Activated naive CD8-positive, alpha-beta T cell treated with anti-CD3 and anti-CD28 coated beads, Interleukin-2, amount 10 ng/mL, durations not matched to agents 7 days and 5 days (primary cell): ENCODE measurements around the gene ANKEF1. TPM values are rescaled to one million over a fixed set of nuclear protein-coding genes. Genes with fewer than 3 reads are reported as not detected.

Experiments
- ATAC-seq: fragments of 150-1000 bp; cut with Tn5 transposase; one replicate; pipeline ENCODE4 v1.10.0; 2021; ENCODE audit warnings: low read depth, moderate library complexity
- POLR2A ChIA-PET: fragments of 350-600 bp; sonication (Branson Sonifier 250); formaldehyde crosslinking; loops from one replicate; lab custom pipeline; 2021; ENCODE audit warnings: antibody characterized with exemption; lab: Charles Lee
- DNase-seq: peaks from one replicate; pipeline ENCODE4 v3.0.0; 2021
- H3K27ac Mint-ChIP-seq: one replicate; pipeline ENCODE4 v1.8.0; 2022; ENCODE audit warnings: mild to moderate bottlenecking, mixed read lengths
- H3K27me3 Mint-ChIP-seq: one replicate; pipeline ENCODE4 v1.8.0; 2022; ENCODE audit warnings: mild to moderate bottlenecking, moderate library complexity, mixed read lengths
- H3K36me3 Mint-ChIP-seq: one replicate; pipeline ENCODE4 v1.8.0; 2021; ENCODE audit warnings: mild to moderate bottlenecking, mixed read lengths
- H3K4me1 Mint-ChIP-seq: one replicate; pipeline ENCODE4 v1.8.0; 2021; ENCODE audit warnings: mixed read lengths
- H3K4me3 Mint-ChIP-seq: one replicate; pipeline ENCODE4 v1.8.0; 2022; ENCODE audit warnings: mild to moderate bottlenecking, moderate library complexity, mixed read lengths
- H3K9me3 Mint-ChIP-seq: one replicate; pipeline ENCODE4 v1.8.0; 2021; ENCODE audit warnings: mixed read lengths
- total RNA-seq, 2 experiments: library from RNA; stranded (reverse); gene quantifications; one replicate each; pipeline ENCODE4 v1.2.3, GENCODE V29; 2021

The ANKEF1 gene
- total RNA-seq, 2 experiments from 2014 or later = 7.6 to 8.1 TPM

GRCh38 chr20:10078403-10078802, 43.6 kb downstream of the ANKEF1 start:
- POLR2A ChIA-PET = no interaction called here
- no peaks in the 10 kb centered on the region for H3K9me3 Mint-ChIP-seq
- H3K36me3 Mint-ChIP-seq = no peaks in the 10 kb centered on the region
- no peaks in the 10 kb centered on the region for H3K4me1 Mint-ChIP-seq
- peaks cover 12% of the 10 kb centered on the region for H3K27me3 Mint-ChIP-seq
- DNase-seq (no peak), ATAC-seq (no peak)
- no peak overlapping the region for H3K4me3 Mint-ChIP-seq
- no peak overlapping the region for H3K27ac Mint-ChIP-seq

DNA sequence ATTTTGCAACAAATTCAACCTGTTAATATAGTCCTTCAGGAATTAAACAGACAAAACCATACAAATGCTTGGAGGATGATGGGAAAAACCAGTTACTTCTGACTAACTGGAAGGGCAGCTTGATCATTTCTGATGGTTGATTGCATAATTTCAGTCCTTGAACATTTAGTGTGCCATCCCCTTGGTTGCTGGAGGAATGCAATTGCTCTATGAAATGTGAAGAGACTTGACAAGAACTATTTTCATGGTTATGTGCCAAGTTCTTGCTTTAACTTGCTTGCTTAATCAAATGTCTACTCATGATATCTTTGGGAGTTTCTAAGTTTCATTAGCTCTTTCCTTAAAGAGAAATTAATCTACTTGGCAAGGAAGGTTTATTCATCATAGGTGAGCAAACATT, 45.2 kb downstream of the ANKEF1 start:
- no peak overlapping the region for H3K27ac Mint-ChIP-seq
- peaks cover 5% of the 10 kb centered on the region for H3K27me3 Mint-ChIP-seq
- no peaks in the 10 kb centered on the region for H3K9me3 Mint-ChIP-seq
- H3K36me3 Mint-ChIP-seq = no peaks in the 10 kb centered on the region
- POLR2A ChIA-PET = no interaction called here
- ATAC-seq (no peak), DNase-seq (no peak)
- no peaks in the 10 kb centered on the region for H3K4me1 Mint-ChIP-seq
- H3K4me3 Mint-ChIP-seq = no peak overlapping the region

DNA sequence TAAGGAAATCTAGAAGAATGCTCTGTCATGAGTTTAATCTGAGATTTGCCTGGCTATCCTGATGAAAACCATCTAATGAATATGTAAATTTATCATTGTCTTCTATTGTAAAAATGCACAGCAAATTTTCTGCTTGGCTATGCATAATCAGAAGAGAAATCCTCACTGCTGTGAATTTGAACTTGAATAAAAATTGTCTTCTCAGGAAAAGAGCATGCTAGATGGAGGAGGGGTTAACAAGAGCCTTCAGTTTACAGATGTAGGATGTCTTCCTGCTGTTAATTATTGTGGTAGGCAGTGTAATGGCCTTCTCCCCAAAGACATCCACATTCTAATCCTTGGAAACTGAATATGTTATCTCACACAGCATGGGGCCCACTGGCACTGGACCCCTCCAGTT, 45.8 kb downstream of the ANKEF1 start:
- no peaks in the 10 kb centered on the region for H3K9me3 Mint-ChIP-seq
- H3K36me3 Mint-ChIP-seq = no peaks in the 10 kb centered on the region
- no peak for DNase-seq
- no peak overlapping the region for H3K4me3 Mint-ChIP-seq
- H3K4me1 Mint-ChIP-seq = peaks cover 2% of the 10 kb centered on the region
- peaks cover 6% of the 10 kb centered on the region for H3K27me3 Mint-ChIP-seq
- no peak for ATAC-seq
- H3K27ac Mint-ChIP-seq = no peak overlapping the region
- POLR2A ChIA-PET = no interaction called here

DNA sequence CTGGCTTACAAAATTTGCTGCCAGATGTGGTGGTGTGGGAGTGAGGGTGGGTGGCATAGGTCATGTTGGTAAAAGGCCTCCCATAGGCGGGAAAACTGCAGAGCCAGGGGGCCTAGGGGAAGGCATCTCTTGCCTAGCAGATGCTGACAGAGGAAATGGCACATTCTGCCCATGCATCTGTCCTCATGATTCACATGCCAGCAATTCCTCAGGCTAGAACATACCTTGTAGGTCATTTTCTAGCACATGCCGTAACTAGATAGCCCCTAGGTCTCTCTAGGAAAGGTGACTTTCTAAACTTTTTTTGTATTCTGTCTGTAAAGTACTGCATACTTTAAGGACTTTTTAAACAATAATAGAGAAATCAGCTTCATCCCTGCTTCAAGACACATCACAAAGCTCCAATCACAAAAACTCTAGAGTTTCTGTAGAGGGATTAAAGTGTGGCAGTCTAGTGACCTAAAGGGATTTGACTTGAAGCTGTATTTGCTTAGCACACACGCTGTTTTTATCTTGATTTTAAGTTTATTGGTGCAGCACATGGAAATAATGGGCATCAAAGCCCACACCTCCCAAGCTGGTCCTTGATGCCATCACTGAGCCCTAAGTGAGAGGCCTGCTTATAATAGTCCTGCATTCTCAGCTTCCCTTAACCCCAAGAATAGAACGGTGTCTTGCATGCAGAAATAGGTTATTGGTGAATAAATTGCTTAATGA, 55.2 kb downstream of the ANKEF1 start:
- Mint-ChIP-seq H3K36me3 (no peaks in the 10 kb centered on the region), H3K27me3 (peaks cover 5% of the 10 kb centered on the region), H3K4me3 (no peak overlapping the region), H3K27ac (no peak overlapping the region), H3K9me3 (no peaks in the 10 kb centered on the region), H3K4me1 (peaks cover 4% of the 10 kb centered on the region)
- DNase-seq (no peak), ATAC-seq (no peak)
- POLR2A ChIA-PET = no interaction called here

DNA sequence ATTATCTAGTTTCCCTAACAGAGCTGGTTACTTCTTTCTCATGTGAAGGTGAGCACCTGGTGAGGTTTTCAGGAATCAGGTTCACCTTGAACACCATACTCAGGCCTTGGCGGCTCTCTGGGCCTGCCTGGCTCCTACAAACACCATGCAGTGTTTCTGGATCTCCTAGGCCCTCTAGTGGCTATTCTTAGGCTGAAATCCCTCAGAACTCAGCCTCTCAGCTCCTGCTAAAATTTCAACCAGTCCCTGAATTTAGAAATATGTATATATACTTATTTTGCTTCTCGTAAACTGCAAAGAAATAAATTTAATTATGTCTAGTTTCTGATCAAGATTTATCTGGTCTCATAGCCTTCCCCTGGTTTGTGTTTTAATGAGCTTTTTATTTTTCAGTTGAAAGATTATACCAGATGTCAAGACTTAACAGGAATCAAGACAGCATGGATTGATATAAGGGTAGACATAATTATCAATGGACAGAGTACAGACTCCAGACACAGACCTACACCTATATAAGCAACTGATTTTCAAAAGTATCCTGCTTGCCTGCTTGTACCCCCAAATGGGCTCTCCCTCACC, 55.9 kb downstream of the ANKEF1 start:
- Mint-ChIP-seq H3K27ac (no peak overlapping the region), H3K36me3 (no peaks in the 10 kb centered on the region), H3K4me1 (peaks cover under 1% of the 10 kb centered on the region), H3K4me3 (no peak overlapping the region), H3K9me3 (no peaks in the 10 kb centered on the region), H3K27me3 (peaks cover 4% of the 10 kb centered on the region)
- DNase-seq (no peak), ATAC-seq (no peak)
- POLR2A ChIA-PET = no interaction called here

GRCh38 chr20:10093087-10093591, 58.4 kb downstream of the ANKEF1 start:
- no peak for ATAC-seq
- H3K27ac Mint-ChIP-seq = no peak overlapping the region

DNA sequence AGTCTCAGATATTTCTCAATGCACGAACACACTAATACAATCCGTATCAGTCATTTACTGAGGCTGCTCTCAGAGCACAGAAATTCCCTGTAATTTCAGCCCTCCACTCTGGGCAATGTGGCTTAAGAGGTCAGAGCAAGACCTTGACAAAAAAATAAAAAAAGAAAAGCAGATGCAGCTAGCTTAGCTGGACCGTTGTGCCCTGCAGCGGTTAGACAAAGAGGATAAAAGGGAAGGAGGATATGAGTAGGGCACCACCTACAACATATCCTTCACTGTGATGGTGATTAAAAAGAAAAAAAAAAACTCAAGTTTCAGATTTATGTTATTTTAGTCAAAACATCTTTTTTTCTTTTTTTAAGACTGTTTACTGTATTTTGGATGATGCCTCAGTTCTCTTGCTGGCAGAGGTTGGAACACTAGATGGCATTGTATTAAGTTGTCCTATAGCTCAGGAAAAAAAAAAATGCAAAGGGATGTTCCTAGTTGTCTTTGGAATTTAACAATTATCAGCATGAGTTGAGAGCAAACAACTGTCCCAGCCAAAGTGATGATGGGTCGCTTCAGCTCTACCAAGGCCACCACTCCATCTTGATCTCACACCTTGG, 59.9 kb downstream of the ANKEF1 start:
- H3K27ac Mint-ChIP-seq = no peak overlapping the region
- no peaks in the 10 kb centered on the region for H3K9me3 Mint-ChIP-seq
- POLR2A ChIA-PET = no interaction called here
- no peaks in the 10 kb centered on the region for H3K4me1 Mint-ChIP-seq
- no peak overlapping the region for H3K4me3 Mint-ChIP-seq
- H3K27me3 Mint-ChIP-seq = peaks cover 7% of the 10 kb centered on the region
- ATAC-seq (no peak), DNase-seq (no peak)
- no peaks in the 10 kb centered on the region for H3K36me3 Mint-ChIP-seq

More at GRCh38 chr20:10093087-10093591, 58.4 kb downstream of the ANKEF1 start:
- Mint-ChIP-seq H3K9me3 (no peaks in the 10 kb centered on the region), H3K36me3 (no peaks in the 10 kb centered on the region), H3K4me1 (no peaks in the 10 kb centered on the region), H3K27me3 (peaks cover 4% of the 10 kb centered on the region), H3K4me3 (no peak overlapping the region)
- POLR2A ChIA-PET = no interaction called here
- DNase-seq = no peak

GRCh38 chr20:10096790-10097189, 62.0 kb downstream of the ANKEF1 start:
- POLR2A ChIA-PET = no interaction called here
- ATAC-seq = no peak
- H3K27ac Mint-ChIP-seq = no peak overlapping the region

GRCh38 chr20:10105046-10105445, 70.3 kb downstream of the ANKEF1 start:
- Mint-ChIP-seq H3K4me3 (no peak overlapping the region), H3K9me3 (no peaks in the 10 kb centered on the region), H3K36me3 (no peaks in the 10 kb centered on the region), H3K4me1 (no peaks in the 10 kb centered on the region), H3K27ac (no peak overlapping the region), H3K27me3 (peaks cover 2% of the 10 kb centered on the region)
- no peak for ATAC-seq
- POLR2A ChIA-PET = no interaction called here
- no peak for DNase-seq

More at GRCh38 chr20:10096790-10097189, 62.0 kb downstream of the ANKEF1 start:
- Mint-ChIP-seq H3K27me3 (peaks cover 7% of the 10 kb centered on the region), H3K9me3 (no peaks in the 10 kb centered on the region), H3K4me3 (no peak overlapping the region), H3K4me1 (no peaks in the 10 kb centered on the region), H3K36me3 (no peaks in the 10 kb centered on the region)
- no peak for DNase-seq

Other genes starting within 250 kb of the ANKEF1 start
- gene PAK5, start 195.9 kb upstream of the ANKEF1 start, total RNA-seq = not detected
- gene SNAP25, start 183.8 kb downstream of the ANKEF1 start, total RNA-seq = not detected